Measurements from ENCODE around the gene ZNF385B. TPM values are rescaled to one million over a fixed set of nuclear protein-coding genes. Genes with fewer than 3 reads are reported as not detected.

The ZNF385B gene
- total RNA-seq, 1 donor, result 1.1 TPM

DNA sequence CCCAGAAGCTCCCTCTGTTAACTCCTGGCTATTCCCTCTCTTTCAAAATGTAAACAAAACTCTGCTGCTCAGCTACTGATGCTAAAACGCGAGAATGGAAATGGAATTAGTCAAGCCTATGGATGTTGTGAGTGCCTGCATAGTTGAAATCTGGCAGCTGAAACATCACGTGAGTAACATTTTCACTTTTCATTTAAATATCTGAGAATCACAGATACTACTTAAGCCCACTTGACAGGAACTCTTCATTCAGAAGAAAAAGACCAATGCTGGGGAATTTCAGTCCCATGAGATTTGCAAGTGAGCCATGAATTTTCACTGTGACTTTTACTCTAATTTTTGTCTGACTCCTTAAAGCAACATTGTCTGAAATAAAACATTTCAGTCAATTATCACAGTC is 381.5 kb downstream of the ZNF385B start:
- peaks cover 9% of the 10 kb centered on the region for H3K4me1 ChIP-seq (ENCODE audit: insufficient read depth, low read length)
- H3K27ac ChIP-seq (ENCODE audit: low read depth, low read length), result no peak overlapping the region
- TF ChIP-seq, protein P1, sequence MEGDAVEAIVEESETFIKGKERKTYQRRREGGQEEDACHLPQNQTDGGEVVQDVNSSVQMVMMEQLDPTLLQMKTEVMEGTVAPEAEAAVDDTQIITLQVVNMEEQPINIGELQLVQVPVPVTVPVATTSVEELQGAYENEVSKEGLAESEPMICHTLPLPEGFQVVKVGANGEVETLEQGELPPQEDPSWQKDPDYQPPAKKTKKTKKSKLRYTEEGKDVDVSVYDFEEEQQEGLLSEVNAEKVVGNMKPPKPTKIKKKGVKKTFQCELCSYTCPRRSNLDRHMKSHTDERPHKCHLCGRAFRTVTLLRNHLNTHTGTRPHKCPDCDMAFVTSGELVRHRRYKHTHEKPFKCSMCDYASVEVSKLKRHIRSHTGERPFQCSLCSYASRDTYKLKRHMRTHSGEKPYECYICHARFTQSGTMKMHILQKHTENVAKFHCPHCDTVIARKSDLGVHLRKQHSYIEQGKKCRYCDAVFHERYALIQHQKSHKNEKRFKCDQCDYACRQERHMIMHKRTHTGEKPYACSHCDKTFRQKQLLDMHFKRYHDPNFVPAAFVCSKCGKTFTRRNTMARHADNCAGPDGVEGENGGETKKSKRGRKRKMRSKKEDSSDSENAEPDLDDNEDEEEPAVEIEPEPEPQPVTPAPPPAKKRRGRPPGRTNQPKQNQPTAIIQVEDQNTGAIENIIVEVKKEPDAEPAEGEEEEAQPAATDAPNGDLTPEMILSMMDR (IDR thresholded peaks at IDR 0.05; ENCODE audit: extremely low read depth, low read depth, low read length), result no peak
- no peaks in the 10 kb centered on the region for H4K20me1 ChIP-seq (ENCODE audit: insufficient read depth, low read length)
- H3K36me3 ChIP-seq (ENCODE audit: insufficient read depth, low read length), result no peaks in the 10 kb centered on the region
- H3K27me3 ChIP-seq (ENCODE audit: insufficient read depth, low read length), result no peaks in the 10 kb centered on the region
- no peak overlapping the region for H3K4me3 ChIP-seq (ENCODE audit: insufficient read depth, low read length)
- peak overlapping the region; percentile 54 for H3K4me2 ChIP-seq (ENCODE audit: insufficient read depth, low read length)
- DNase-seq (ENCODE audit: insufficient read length, low spot score, missing footprints), result no peak
- H3K79me2 ChIP-seq (ENCODE audit: insufficient read depth, low read length), result no peaks in the 10 kb centered on the region
- H3K9me3 ChIP-seq (ENCODE audit: low read depth, low read length), result no peaks in the 10 kb centered on the region
- H2AFZ ChIP-seq (ENCODE audit: low read length), result peak overlapping the region; percentile 49

- H3K27ac ChIP-seq (ENCODE audit: low read depth, low read length), result no peak overlapping the region
- no peak overlapping the region for H3K4me3 ChIP-seq (ENCODE audit: insufficient read depth, low read length)
- H2AFZ ChIP-seq (ENCODE audit: low read length), result no peak overlapping the region
- DNase-seq (ENCODE audit: insufficient read length, low spot score, missing footprints), result no peak
- no peak overlapping the region for H3K4me2 ChIP-seq (ENCODE audit: insufficient read depth, low read length)
- TF ChIP-seq, protein P1 (IDR thresholded peaks at IDR 0.05; ENCODE audit: extremely low read depth, low read depth, low read length), result no peak
- no peaks in the 10 kb centered on the region for H3K36me3 ChIP-seq (ENCODE audit: insufficient read depth, low read length)
- no peaks in the 10 kb centered on the region for H3K79me2 ChIP-seq (ENCODE audit: insufficient read depth, low read length)
- H3K27me3 ChIP-seq (ENCODE audit: insufficient read depth, low read length), result no peaks in the 10 kb centered on the region
- H3K4me1 ChIP-seq (ENCODE audit: insufficient read depth, low read length), result peaks cover 9% of the 10 kb centered on the region
- H4K20me1 ChIP-seq (ENCODE audit: insufficient read depth, low read length), result no peaks in the 10 kb centered on the region
- H3K9me3 ChIP-seq (ENCODE audit: low read depth, low read length), result no peaks in the 10 kb centered on the region
These were observed 382.6 kb downstream of the ZNF385B start for GRCh38 chr2:179478771-179479170.

- no peak overlapping the region for H2AFZ ChIP-seq (ENCODE audit: low read length)
- H3K36me3 ChIP-seq (ENCODE audit: insufficient read depth, low read length), result no peaks in the 10 kb centered on the region
- TF ChIP-seq, protein P1 (IDR thresholded peaks at IDR 0.05; ENCODE audit: extremely low read depth, low read depth, low read length), result no peak
- no peaks in the 10 kb centered on the region for H4K20me1 ChIP-seq (ENCODE audit: insufficient read depth, low read length)
- no peak overlapping the region for H3K4me2 ChIP-seq (ENCODE audit: insufficient read depth, low read length)
- H3K4me1 ChIP-seq (ENCODE audit: insufficient read depth, low read length), result peaks cover 10% of the 10 kb centered on the region
- no peaks in the 10 kb centered on the region for H3K9me3 ChIP-seq (ENCODE audit: low read depth, low read length)
- no peaks in the 10 kb centered on the region for H3K27me3 ChIP-seq (ENCODE audit: insufficient read depth, low read length)
- no peak overlapping the region for H3K27ac ChIP-seq (ENCODE audit: low read depth, low read length)
- DNase-seq (ENCODE audit: insufficient read length, low spot score, missing footprints), result no peak
- H3K4me3 ChIP-seq (ENCODE audit: insufficient read depth, low read length), result no peak overlapping the region
- no peaks in the 10 kb centered on the region for H3K79me2 ChIP-seq (ENCODE audit: insufficient read depth, low read length)
These were observed 390.4 kb downstream of the ZNF385B start for GRCh38 chr2:179470992-179471391.

DNA sequence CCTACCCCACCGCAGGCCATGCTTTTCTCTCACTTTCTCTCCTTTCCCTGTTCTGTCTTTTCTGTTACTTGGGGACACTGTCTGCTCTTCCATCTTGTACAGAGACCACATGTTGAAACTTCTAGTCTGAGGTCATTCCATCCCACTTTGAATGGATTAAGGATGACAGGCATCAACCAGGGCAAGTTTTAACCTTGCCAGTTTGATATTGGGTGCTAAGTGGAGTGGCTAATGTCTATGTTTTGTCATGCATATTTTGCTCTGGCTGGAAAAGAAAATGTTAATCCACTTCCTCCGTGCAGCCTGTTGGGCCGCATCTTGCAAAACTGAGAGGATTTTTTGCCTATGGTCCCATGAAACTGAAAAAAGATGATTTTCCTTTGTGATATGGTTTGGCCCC is 391.3 kb downstream of the ZNF385B start:
- H3K4me2 ChIP-seq (ENCODE audit: insufficient read depth, low read length), result no peak overlapping the region
- no peak overlapping the region for H3K27ac ChIP-seq (ENCODE audit: low read depth, low read length)
- TF ChIP-seq, protein P1 (IDR thresholded peaks at IDR 0.05; ENCODE audit: extremely low read depth, low read depth, low read length), result no peak
- peaks cover 10% of the 10 kb centered on the region for H3K4me1 ChIP-seq (ENCODE audit: insufficient read depth, low read length)
- H4K20me1 ChIP-seq (ENCODE audit: insufficient read depth, low read length), result no peaks in the 10 kb centered on the region
- DNase-seq (ENCODE audit: insufficient read length, low spot score, missing footprints), result no peak
- H3K36me3 ChIP-seq (ENCODE audit: insufficient read depth, low read length), result no peaks in the 10 kb centered on the region
- H3K27me3 ChIP-seq (ENCODE audit: insufficient read depth, low read length), result no peaks in the 10 kb centered on the region
- no peak overlapping the region for H2AFZ ChIP-seq (ENCODE audit: low read length)
- H3K79me2 ChIP-seq (ENCODE audit: insufficient read depth, low read length), result no peaks in the 10 kb centered on the region
- no peak overlapping the region for H3K4me3 ChIP-seq (ENCODE audit: insufficient read depth, low read length)
- H3K9me3 ChIP-seq (ENCODE audit: low read depth, low read length), result no peaks in the 10 kb centered on the region

All from osteoblast (primary cell).